SH-SY5Y (cell line): ENCODE data around the gene SGF29.

Experiments
- GATA2 ChIP-seq: IDR thresholded peaks from 2 replicates; pipeline ENCODE4 v1.6.1; 2011; ENCODE audit warnings: mild to moderate bottlenecking, low read depth, low read length
- GATA3 ChIP-seq: IDR thresholded peaks from 2 replicates; pipeline ENCODE4 v1.6.1; 2011; ENCODE audit warnings: low read depth, mild to moderate bottlenecking, low read length, moderate library complexity

The SGF29 gene

DNA sequence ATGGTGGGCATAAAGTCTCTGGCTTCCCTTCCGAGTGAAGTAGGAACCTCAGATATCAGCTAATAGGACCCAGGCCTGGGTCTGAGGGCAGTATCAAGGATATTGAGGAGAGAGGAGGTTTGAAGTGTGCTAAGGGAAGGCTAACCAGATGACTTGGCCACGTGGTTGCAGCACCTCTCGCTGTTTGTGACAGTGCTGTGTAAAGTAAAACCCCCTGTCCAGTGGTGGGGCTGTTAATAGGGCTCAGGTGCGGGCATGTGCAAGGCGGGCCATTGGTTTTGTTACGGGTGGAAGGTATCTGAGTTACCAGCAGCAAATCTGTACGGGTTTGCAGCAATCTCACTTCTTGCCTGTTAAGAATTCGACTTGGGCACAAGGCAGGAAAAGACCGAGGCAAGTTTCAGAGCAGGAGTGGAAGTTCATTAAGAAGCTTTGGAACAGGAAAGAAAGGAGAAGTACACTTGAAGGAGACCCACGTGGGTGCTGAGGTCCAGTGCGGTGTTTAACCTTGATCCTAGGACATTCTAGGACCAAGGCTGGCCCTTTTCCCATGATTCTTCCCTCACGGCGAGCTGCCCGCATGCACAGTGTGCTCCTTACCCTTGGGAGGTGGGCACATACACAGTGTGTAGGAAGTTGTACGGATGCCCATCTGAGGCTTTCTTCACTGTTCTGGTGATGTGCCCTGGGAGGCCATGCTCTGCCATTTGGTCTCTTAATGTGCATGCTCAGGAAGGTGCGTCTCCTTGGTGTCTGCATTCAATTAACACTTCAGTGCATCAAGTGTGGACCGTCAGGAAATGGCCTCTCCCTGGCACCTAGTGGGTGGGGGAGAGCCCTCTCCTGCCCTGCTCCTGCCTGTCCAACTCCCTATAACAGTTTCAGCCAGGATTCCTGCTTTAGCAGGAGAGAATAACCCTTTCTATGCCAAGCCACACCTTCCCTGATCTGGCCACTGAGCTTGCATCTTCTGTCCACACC is 20.3 kb downstream of the SGF29 start:
- TF ChIP-seq GATA2 = no peak
- no peak for TF ChIP-seq GATA3

DNA sequence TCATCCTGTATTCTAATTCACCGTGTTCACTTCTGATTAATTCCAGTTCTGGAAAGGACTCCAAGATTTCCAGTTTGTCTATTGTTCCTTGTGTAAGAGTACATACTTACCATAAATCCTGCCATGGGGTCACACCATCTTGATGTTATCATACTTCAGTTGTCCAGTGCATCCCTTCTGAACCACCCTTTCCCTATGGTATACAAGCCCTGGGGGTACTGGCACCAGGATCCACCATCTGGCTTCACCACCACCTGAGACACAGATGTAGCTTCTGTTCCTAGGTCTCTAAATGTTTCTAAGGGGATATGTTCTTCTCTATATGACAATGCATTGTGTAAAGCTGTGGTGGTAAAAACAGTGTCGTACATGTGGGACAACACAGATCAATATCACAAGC is 21.2 kb downstream of the SGF29 start:
- peak; percentile 34; the same call in 1 of the 2 replicates for TF ChIP-seq GATA2
- TF ChIP-seq GATA3 = peak; percentile 36; the same call in 1 of the 2 replicates

DNA sequence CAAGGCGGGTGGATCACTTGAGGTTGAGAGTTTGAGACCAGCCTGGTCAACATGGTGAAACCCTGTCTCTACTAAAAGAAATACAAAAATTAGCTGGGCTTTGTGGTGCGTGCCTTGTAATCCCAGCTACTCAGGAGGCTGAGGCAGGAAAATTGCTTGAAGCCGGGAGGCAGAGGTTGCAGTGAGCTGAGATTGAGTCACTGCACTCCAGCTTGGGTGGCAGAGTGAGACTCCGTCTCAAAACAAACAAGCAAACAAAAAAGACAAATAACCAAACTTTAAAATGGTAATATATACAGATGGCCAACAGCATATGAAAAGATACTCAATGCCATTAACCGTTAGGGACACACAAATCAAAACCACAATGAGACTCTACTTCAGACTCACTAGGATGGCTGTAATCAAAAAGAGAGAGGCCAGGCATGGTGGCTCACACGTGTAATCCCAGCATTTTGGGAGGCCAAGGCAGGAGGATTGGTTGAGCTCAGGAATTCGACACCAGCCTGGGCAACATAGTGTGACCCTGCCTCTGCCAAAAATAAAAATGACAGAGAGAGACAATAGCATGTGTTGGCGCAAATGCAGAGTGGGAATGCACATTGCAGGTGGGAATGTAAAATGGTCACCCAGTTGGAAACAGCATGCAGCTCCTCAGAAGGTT is 21.9 kb downstream of the SGF29 start:
- TF ChIP-seq GATA3 (no peak), GATA2 (no peak)

DNA sequence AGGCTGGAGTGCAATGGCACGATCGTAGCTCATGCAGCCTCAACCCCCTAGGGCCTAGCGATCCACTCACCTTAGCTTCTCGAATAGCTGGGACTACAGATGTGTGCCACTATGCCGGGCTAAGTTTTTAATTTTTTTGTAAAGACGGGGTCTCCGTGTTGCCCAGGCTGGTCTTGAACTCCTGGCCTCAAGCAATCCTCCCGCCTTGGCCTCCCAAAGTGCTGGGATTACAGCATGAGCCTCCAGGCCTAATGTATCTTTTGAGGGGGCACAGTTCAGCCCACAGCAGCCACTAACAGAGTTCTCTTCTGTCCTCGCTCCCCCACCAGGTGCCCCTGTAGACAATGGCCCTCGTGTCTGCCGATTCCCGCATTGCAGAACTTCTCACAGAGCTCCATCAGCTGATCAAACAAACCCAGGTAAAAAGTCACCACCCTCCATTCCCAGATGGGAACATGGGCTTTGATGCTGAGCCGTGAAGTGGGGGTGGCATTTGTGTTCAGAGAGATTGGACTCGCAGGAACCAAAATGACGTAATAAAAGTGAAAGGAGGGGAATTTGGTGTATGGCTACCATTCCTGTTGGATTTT is 27.1 kb downstream of the SGF29 start:
- TF ChIP-seq GATA3 = no peak
- no peak for TF ChIP-seq GATA2

DNA sequence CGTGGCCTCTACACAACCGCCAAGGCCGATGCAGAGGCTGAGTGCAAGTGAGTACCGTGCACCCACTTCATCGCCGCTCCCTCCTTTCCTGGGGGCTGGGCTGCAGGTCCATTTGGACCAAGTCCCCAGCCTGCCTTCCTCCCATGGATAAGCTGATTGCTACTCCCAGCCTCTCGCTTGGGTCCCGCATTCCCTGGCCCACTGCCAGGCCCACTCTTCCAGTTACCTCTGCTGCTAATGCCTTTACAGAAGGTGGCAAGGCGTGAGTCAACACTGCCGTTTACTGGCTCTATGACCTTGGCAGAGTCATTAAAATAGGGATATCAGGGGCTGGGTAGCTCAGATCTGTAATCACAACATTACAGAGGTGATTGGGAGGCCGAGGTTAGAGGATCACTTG is 32.0 kb downstream of the SGF29 start:
- no peak for TF ChIP-seq GATA2
- TF ChIP-seq GATA3 = no peak

DNA sequence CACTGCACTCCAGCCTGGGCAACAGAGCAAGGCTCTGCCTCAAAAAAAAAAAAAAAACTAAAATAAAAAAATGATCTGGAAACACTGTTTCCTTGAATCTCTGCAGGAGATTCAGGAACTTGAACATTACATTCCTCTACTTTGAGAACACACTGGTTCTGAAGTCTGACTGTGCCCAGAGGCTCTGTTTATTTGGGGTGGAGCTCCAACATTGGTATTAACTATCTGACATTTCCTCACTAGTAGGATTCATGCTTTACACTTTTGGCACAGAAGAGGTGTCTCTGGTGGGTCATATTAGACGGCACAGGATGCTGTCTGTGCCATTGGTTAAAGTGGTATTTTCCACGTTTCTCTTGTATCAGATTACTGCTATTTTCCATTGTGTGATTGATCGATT is 32.7 kb downstream of the SGF29 start:
- TF ChIP-seq GATA2 = no peak
- no peak for TF ChIP-seq GATA3

DNA sequence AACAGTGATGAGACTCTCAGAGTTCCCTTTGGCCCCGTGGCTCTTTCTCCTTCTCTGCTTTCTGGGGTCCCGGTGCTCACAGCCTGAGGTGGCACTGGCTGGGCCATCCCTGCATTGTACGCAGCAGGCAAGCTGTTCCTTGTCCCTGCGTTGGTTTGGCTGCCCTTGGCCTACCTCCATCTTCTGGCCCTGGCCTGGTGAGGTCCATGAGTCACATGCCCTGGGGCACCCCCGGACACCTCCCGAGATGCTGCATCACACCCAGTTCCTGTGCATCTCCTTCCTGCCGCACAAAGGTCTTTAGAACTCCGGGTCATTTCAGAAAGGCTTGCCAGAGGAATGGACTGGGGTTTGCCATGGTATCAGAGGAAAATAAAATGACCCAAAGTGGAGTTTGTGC is 33.7 kb downstream of the SGF29 start:
- no peak for TF ChIP-seq GATA3
- no peak for TF ChIP-seq GATA2

DNA sequence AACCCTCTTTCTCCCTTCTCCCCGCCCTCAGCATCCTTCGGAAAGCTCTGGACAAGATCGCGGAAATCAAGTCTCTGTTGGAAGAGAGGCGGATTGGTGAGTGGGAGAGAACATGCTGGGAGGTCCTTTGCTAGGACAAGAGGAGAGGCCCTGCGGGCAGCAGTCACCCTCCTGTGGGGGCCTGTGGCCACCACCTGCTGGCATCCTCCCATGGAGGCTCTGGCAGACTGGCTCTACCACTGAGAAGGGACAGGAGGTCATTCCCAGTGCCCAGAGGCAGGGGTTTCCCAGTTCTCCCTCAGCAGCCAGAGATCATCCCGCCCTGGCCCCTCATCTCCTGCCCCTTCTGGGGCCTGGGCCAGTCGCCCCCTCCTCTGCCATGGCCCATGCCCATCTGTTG is 35.3 kb downstream of the SGF29 start:
- TF ChIP-seq GATA2 (no peak), GATA3 (no peak)

DNA sequence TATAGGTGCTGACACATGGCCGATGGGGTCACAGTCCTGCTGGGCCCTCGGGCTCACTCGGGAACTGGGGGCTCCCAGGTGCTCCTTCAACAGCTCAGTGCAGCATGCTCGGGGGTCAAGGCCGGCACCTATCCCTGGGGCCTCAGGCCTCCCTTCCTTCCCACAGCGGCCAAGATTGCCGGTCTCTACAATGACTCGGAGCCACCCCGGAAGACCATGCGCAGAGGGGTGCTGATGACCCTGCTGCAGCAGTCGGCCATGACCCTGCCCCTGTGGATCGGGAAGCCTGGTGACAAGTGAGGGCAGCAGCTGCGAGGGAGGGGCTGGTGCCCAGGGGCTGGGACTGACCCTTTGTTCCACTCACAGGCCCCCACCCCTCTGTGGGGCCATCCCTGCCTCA is 36.2 kb downstream of the SGF29 start:
- no peak for TF ChIP-seq GATA3
- TF ChIP-seq GATA2 = no peak

DNA sequence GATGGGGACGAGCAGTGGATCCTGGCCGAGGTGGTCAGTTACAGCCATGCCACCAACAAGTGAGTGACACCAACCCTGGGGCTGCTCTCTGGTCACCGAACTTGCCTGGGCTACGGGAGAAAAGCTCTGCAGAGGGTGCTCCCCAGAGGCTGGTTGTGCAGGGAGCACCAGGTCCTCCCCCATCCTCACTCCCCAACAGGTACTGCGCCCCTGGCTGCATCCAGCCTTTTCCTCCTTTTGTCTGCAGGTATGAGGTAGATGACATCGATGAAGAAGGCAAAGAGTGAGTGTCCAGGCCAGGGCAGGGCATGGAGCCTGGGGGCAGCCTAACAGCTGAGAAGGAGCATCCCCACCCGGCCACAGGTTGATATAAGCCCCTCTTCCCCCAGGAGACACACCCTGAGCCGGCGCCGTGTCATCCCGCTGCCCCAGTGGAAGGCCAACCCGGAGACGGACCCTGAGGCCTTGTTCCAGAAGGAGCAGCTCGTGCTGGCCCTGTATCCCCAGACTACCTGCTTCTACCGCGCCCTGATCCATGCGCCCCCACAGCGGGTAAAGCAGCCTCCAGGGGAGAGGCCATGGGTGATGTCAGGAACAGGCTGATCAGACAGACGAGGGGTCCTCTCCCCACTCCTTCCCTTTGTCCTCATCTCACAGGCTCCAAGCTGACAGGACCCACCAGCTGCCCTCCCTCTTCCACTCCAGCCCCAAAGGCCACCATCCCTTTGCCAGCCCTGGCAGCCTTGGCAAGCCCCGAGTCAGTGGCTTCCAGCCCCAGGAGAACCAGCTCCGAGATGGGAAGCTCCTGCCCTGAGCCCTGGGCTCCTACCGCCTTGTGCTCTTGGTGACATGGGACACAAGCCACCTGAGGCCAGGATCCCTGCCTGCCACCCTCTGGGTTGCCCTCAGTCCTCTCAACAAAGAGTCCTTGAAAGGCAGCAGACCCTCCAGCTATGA is 36.9 kb downstream of the SGF29 start:
- TF ChIP-seq GATA2 (no peak), GATA3 (no peak)

DNA sequence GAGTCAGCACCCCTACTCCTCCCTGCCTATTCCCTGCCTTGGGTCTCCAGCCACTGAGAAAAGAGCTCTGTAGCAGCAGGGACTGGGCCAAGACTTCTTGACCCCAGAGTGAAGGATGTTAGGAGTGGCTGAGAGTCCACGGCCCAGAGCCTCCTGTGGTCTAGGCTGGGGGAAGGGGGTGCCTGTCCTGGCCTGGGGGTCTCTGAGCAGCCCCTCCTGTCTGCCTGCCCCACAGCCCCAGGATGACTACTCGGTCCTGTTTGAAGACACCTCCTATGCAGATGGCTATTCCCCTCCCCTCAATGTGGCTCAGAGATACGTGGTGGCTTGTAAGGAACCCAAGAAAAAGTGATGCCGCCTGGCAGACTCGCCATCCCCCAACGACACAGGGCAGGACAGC is 37.6 kb downstream of the SGF29 start:
- TF ChIP-seq GATA3 (no peak), GATA2 (no peak)

DNA sequence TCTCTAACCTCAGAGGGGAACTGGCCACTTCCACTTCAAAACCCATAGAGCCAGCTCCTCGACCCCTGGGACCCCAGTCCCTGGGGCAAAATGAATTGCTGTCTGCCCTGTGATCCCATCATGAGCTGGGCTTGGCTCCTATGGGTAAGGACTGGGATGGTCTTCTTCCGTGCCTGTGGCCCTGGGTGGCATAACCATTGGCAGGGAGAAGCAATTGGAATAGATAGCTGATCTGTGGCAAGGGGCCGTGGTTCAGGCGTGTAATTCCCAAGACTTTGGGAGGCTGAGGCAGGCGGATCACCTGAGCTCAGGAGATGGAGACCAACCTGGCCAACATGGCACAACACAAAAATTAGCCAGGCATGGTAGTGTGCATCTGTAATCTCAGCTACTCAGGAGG is 38.8 kb downstream of the SGF29 start:
- no peak for TF ChIP-seq GATA3
- no peak for TF ChIP-seq GATA2

DNA sequence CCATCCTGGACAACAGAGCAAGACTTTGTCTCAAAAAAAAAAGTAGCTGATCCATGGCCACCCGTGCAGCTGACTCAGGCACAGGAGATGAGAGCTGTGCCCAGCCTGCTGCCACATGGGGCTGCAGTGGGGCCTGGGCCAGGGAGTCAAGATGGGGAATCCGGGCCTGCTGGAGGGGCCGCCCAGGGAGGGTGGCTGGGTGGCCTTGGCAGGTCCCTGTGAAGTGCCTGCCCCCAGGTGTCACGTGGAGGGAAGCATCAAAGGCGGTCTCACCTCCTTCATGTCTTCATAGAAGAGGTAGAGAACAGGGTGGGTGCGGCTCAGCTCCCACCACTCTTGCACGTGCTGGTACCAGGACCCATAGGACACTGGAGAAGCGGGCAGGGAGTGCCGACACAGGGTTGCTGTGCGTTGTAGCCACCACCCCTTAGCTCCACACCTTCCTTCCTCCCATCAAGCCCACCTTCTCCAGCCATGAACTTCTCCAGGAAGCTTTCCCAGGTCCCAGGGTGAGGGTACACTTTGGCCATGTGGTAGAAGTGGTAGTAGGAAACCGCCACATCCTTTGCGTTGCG is 39.3 kb downstream of the SGF29 start:
- no peak for TF ChIP-seq GATA2
- no peak for TF ChIP-seq GATA3

DNA sequence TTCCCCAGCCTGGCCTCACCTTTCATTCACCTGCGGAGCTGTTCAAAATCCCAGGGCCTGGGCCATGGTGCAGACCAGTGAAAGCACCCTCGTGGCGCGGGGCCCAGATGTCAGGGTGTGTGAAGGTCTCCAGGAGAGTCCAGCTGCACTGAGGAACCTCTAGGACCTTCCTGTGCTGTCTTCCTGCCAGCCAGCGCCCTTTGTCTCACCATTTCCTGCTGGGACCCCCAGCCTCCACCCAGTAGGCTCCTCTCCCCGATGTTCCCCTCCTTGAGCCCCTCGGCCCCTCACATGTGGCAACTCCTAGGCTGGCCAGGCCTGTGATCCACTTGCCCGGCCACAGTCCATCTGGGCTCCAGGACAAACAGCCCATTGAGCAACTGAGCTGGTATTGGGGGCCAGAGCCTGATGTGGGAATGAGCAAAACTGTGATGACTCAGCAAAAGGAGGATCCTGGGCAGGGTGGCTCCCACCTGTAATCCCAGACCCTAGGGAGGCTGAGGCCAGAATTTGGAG is 42.5 kb downstream of the SGF29 start:
- TF ChIP-seq GATA2 (no peak), GATA3 (no peak)
